ENCODE data around the gene SMIM24.

SMIM24 gene

DNA sequence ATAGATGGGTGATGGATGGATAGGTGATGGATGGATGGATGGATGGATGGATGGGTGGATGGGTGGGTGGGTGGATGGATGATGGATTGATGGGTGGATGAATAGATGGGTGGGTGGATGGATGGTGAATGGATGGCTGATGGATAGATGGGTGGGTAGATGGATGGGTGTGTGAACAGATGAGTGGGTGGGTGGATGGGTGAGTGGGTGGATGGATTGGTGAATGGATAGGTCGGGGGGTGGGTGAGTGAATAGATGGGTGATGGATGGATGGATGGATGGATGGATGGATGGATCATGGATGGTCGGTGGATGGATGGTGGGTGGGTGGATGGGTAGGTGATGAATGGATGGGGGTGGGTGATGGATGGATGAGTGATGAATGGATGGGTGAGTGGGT, 3.5 kb downstream of the SMIM24 start:
- no peak for DNase-seq
- intact Hi-C loops (cut with DNase I): no loop called here

DNA sequence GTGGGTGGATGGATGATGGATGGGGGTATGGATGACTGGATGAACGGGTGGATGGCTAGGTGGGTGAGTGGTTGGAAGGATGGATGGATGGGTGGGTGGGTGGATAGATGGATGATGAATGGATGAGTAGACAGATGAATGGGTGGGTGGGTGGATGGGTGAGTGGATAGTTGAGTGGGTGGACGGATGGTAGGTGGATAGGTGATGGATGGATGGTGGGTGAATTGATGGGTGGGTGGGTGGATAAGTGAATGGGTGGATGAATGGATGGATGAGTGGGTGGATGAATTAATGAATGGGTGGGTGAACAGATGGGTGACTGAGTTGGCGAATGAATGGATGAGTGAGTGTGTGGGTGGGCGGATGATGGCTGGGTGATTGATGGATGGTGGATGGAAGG, 4.9 kb downstream of the SMIM24 start:
- DNase-seq: no peak
- intact Hi-C loops (cut with DNase I): no loop called here

DNA sequence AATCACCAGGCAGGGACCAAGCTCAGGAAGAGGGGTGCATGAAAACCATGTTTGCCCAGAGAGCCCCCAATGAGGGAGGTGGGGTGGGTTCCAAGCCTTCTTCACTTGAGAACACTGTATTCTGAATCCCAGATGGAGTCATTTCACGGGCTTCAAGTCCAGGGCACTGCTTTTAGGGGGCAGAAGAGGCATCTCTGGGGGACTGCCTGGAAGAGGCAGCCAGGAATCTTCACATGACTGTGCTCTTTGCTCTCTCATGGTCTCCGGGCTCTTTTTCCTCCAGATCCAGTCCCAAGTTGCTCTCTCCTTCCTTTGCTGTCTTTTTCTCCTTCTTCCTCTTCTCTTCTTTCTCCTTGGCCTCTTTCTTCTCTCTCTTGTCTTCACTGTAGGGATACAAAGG, 5.7 kb downstream of the SMIM24 start:
- DNase-seq: no peak
- intact Hi-C loops (cut with DNase I): no loop called here

DNA sequence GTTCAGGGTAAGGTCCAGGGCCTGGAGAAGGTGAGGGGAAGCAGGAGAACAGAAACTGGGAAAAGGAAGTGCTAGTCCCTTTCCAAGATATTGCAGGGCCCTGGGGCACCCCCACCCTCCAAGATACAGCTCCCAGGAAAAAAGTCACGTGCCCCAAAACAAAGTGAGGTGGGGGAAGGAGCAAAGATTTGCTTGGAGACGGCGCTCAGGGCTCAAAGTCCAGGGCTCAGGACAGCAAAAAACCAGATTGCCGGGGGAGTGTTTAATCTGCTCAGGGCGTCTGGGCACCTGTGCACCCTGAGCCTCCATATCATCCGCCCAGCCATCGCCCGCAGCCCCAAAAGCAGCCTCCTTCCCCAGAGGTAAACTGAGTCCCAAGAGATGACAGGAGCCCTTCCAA, 6.3 kb downstream of the SMIM24 start:
- no peak for DNase-seq
- intact Hi-C loops (cut with DNase I): no loop called here

DNA sequence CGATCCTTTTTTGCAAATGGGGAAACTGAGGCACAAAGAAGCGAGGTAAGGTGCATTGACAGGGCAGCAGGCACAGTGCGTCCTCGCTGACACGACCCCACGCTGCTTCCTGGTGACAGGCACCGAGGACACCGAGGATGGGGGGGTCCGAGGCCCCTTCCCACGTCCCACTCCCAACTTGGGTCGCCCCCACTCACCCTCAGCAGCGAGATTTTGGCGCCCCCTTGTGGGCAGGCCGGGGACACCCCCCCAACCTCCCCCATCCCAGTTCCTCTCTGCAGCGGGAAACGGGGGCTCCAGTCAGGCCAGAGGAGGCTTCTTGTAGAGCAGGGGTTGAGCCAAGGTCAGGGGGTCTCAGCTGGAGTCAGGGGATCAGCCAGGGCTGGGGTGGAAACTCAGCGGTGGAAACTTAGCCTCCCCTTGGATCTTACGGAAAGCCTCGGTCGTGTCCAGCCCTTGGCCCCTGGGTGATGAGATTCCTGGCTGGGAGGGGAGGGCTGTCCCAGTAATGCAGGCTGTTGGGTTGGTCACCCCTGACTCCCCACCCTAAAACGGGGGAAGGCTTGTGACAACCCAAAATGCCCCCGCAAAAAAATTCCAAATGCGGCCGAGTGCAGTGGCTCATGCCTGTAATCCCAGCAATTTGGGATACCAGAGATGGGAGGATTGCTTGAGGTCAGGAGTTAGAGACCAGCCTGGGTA, 8.2 kb downstream of the SMIM24 start:
- DNase-seq: peak in 5 of 10 donors; percentile 36 to 89 (median 53)
- intact Hi-C loops (cut with DNase I): no loop called here

DNA sequence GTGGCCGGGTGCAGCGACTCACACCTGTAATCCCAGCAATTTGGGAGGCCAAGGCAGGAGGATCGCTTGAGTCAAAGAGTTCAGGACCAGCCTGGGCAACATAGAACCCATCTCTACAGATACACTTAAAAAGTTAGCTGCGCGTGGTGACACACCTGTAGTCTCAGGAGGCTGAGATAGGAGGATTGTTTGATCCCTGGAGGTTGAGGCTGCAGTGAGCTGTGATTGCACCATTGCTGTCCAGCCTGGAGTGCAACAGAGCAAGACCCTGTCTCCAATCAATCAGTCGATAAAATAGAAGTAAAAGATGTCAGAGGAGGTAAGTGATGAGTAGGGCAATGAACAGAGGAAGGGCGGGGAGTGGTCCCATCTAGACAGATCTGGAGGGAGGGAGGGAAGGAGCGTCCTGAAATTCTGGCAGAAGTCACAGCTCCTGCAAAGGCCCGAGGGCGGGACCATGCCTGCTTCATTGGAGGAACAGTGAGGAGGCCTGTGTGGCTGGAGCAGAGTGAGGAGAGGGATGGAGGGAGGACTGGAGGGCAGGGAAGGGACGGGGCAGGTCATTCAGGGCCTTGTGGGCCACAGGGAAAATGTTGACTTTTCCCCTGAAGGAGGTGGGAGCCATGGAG, 9.7 kb downstream of the SMIM24 start:
- no peak for DNase-seq
- intact Hi-C loops (cut with DNase I): no loop called here

DNA sequence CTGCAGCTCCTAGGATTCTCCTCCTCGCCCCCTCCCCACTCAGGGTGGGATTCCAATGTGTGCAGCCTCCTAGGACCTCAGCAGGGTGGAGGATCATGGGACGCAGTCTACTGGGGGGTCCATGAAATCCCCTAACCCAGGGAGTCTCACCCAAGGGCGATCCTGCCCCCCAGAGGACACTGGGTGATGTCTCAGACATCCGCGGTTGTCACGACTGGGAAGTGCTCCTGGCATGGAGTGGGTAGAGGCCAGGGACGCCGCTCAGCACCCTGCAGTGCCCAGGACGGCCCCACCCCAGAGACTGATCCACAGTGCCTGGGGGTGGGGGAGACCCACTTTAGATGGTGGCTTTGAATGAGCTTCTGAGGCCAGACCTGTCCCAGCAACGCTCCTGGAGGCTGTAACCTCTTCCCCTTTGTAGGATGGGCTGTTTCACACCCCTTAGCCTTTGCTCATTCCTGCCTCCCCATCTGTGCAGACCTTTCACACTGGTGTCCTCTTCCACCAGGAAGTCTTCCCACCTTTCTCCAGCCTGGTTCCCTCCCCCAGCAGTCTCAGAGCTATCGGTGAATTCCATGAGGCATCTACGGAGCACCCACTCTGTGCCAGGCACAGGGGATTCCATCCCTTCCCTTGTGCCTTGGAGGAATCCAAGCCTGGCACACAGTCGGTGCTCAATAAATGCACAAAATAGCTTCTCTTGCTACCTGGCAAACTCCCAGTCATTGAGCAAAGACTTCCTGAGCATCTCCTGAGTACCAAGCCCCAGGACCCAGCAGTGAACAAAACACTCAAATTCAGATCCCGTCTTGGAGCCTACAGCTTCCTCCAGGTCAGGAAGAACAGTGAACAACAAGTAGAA, 10.5 kb downstream of the SMIM24 start:
- intact Hi-C loops (cut with DNase I): no loop called here
- peak in 2 of 10 donors; percentile 20 to 86 for DNase-seq

DNA sequence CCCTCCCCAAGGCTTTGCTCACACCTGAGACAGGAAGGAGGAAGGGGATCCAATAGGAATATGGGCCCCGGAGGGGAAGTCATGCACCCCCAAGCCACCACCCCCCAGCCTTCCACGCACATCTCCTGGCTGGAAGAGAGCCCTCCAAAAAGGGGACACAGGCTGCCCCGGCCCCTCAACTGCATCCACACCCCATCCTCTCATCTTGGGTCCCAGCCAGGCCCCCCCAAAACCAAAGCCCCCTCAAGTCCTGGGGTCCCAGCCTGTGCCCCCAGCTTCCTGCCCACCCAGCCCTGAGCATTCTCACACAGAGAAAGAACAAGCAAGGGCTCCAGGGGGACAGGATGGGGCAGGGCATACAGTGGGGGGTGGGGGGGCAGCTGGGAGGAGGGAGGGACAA, 12.1 kb downstream of the SMIM24 start:
- DNase-seq: no peak
- intact Hi-C loops (cut with DNase I): no loop called here

DNA sequence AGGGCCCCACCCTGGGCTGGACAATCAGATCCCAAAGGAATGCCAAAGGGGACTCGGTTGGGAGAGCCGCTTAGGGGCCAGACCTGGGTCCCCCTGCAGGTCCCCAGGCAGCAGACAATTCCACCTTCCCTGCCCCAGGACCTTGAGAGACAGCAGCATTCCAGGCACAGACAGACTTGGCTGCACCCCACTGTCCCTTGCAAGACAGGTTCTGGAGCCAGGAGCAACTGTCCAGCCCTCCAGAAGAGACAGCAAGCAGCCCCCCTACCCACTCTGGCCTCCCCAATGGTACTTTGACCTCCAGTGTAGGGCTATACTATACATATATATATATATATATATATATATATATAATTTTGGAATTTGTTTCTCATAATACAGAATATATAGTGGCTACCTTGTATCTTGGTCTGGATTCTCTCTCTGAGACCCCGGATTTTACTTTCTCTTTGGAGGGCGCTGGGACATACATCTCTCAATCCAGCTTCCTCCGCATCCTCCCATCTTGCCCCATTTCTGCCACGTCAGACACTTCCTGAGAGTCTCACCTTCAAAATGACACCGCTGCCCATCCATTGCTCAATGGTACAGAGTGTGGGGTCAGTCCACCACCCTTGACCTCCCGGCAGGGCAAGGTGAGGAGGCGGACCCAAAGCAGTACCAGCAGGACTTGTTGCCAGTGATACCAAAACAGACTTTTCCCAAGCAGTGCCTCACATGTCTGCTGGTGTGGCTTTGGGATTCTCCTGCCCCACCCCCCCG, 12.7 kb downstream of the SMIM24 start:
- intact Hi-C loops (cut with DNase I): no loop called here
- DNase-seq: no peak

DNA sequence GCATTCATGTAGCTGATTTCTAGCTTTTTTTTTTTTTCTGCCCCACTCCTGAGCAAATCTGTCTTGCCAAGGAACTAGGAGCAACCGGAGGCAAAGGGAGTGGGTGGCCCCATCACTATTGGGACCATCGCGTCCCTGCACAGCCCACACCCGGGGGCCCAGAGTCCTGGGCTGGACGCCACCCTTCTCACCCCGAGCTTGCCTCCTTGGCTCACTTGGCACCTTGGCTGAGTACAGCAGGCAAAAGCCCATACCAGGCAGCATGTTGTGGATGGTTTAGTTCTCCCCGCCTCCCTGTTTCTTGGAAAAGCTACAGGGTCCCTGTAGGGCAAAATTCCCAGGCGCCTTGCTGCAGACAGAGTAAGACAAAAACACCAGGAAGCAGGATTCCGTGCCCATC, 13.7 kb downstream of the SMIM24 start:
- intact Hi-C loops (cut with DNase I): no loop called here
- DNase-seq: peak in 8 of 10 donors; percentile 23 to 86 (median 50)

DNA sequence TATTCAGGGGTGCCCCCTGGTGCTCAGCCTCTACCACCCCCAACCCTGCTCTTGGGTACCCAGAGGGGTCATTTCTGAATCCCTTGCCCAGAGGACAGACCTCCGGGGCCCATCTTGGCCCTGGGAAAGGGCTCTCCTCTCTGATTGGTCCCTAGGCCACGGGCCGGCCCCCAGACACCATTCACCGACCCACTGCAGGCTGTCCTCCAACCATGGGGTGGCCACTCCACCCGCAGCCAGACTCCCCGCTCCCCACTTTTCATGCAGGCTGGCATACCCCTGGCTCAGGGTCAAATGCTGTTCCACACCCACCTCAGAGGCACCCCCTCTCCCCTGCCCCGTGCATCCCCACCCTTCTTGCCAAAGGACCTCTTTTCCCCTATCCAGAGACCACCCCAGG, 14.8 kb downstream of the SMIM24 start:
- intact Hi-C loops (cut with DNase I): no loop called here
- no peak for DNase-seq

DNA sequence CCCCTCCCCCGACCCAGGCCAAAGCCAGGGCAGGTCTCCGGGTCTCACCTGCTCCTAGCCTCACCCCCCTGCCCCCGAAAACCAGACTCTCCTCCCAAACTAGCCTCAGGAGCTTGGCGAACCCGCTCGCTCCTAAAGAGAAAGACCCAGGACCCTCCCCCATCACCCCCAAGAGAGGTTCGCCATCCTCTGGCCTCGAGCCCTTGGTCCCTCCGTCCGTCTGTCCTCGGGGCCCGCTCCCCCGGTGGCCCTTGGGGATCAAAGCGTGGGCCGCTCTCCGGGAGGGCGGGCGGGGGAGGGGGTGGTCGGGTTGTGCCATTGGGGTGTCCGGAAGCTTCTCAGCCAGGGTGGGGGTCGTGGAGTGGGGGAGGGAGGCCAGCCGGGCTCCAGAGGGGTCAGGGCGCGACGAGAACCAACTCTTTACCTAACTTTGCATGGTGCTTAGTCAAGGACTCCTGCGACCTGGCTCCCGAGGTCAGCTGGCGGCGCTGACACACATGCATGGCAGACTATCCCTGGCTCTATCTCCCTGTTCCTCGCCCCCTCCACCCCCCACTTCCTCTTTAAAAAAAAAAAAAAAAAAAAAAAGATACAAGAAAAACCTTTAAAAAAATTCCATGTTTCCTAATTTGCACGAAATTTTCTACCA, 15.6 kb downstream of the SMIM24 start:
- intact Hi-C loops (cut with DNase I): no loop called here
- no peak for DNase-seq

DNA sequence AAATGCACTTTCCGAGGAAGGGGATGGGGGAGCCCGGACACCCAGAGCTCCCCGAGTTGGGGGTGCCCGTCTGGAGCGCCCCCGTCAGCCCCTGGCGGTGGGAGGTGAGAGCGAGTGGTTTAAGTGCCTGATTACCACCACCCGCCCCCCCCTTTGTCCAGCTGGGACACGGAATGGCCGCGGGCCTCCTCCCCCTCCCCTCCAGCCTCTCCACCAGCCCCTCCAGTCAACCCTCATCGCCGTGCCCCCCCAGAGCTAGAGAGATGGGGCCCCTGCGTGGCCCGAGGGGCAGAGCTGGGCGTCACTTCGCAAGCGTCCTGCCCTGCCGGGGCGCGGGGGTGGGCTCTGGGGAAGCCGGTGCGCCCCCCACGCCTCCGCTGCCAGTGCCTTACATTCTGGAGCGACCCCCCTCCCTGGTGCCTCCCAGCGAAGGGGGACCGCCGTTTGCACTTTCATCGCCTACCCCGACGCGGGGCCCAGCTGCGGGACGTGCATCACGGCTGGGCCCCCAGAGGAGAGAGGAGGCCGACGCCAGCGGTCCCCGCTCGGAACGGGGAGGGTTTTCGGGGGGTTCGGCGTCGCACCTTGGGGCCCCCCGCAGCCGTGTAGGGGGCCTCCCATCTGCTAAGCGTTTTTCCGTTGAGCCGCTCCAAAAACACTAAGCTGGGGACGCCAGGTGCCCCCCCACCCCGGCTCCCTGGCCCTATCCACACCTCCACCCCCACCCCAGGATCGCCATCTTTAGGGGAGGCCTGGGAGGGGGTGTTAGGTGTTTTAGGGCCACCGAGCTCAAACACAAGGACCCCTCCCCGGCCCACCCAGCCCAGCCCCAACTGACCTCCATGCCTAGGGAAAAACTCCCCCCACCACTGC, 16.4 kb downstream of the SMIM24 start:
- intact Hi-C loops (cut with DNase I): no loop called here
- no peak for DNase-seq

DNA sequence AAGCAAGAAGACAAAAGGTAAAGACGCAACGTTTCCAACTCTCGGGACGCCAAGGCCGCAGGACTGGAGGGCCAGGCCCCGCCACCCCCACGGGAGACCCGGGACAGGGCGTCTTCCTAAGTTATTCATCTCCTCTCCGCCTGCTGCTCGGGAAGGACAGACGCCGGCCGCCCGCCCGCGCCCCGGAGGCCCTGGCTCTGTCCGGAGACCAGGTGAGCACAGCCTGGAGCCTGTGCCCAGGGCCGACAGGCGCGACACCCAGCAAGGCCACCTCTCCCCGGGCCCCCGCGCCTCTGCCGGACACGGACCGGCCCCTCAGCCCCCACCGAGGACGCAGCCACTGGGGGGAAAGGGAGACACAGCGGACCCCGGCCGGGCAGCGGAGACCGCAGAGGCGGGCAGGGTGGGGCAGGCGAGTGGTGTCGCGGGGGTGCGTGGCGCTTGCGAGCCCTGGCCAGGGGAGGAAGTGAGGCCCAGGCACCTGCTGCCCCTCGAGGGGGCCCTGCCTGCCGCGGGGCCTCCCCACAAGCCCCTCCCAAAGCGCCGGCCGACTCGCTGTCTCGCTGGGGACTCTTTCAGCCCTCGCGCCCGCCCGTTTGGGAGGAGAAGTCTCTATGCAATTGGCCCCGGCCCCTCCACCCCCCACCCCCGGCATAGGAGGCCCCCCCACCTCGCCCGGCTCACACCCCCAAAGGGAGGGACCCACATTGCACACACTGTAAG, 17.2 kb downstream of the SMIM24 start:
- intact Hi-C loops (cut with DNase I): no loop called here
- no peak for DNase-seq

DNA sequence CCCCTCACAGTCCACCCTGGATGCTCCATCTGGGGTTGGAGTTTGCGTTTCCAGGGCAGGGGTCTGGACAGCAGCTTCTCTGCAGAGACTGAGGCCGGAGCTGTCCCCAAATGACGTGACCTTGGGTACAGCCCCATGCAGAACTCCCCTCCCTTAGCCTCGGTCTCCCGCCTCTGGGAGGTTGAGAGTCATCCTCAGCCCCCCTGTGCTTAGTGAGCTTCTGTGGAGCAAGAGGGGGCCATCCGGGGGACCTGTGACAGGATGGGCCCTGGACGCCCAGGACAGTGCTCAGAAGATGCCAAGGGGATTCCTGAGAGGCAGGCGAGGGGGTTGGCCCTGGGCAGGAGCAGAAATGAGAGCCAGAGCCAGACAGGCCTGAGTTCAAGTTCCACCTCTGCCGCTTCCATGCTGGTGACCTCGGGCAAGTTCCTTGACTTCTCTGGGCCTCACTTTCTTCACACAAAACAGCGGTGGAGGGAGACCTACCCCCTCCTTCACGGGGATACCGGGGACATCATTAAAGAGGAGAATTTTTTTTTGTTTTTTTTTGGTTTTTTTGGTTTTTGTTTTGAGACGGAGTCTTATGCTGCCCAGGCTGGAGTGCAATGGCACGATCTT, 20.3 kb downstream of the SMIM24 start:
- intact Hi-C loops (cut with DNase I): no loop called here
- no peak for DNase-seq

DNA sequence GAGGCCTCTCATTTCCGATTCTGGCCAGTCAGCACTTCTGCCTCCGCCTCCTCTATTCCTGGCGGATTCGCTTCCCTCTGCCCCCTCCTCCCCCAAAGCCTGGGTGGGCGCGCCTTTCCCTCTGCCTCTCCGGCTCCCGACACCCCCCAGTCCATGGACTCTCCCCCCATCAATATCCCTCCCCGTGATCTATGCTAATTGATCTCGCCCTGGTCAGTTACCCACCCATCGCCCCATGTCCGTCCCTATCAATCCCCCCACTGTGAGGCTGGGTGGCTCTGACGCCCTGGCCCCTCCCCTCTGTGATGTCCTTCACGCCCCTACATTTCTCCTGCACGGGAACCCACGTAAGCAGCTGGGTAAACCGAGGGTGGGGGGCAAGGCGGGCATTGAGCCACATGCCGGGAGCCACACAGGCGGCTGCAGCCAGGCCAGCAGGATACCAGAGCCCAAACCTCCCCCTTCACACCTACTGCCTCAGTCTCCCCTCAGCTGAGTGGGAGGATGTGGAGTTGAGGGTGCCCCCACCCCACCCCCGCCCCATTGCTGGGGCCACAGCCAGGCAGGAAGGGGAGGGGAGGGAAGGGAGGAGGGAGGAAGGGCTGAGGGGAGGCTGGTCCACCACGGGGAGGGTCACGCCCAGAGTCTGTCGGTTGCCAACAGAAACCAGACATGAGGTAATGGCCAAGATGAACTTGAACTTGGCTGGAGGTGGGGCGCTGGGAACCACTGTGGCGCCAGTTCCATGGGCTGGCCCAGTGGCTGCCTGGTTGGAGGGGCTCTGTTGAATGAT, 21.0 kb downstream of the SMIM24 start:
- intact Hi-C loops (cut with DNase I): no loop called here
- peak in 8 of 10 donors; percentile 28 to 91 (median 54) for DNase-seq

All from posterior cingulate gyrus (tissue), 11 donors.